NCI-H524 treated with DMSO at 0.1 percent for 48 hours (cell line): ENCODE results near the gene MAT1A.
"Not testable (repeated sequence)": the region's sequence is repeated elsewhere in the genome, so short reads cannot be mapped to it uniquely, and the experiment has no call there.

Experiments used
- DNase-seq: peaks from one replicate; lab custom pipeline; 2025; lab: John Stamatoyannopoulos, UW

MAT1A gene

GRCh38 chr10:80264081-80265056 is 25.1 kb downstream of the MAT1A start:
- no peak for DNase-seq

- DNase-seq, result no peak
Observed at GRCh38 chr10:80261316-80262030, 28.0 kb downstream of the MAT1A start.

- no peak for DNase-seq
Observed at GRCh38 chr10:80260295-80261243, 28.9 kb downstream of the MAT1A start.

- DNase-seq, result no peak
Observed at GRCh38 chr10:80259405-80259871, 30.0 kb downstream of the MAT1A start.

GRCh38 chr10:80256798-80257197 is 32.7 kb downstream of the MAT1A start:
- DNase-seq, result not testable (repeated sequence)

GRCh38 chr10:80254726-80255125 is 34.7 kb downstream of the MAT1A start:
- DNase-seq, result not testable (repeated sequence)

- DNase-seq, result not testable (repeated sequence)
Observed at GRCh38 chr10:80253963-80254271, 35.5 kb downstream of the MAT1A start.

GRCh38 chr10:80253266-80253962 is 36.0 kb downstream of the MAT1A start:
- DNase-seq, result no peak

- DNase-seq, result no peak
Observed at GRCh38 chr10:80252296-80252887, 37.1 kb downstream of the MAT1A start.

- not testable (repeated sequence) for DNase-seq
Observed at GRCh38 chr10:80251703-80252280, 37.7 kb downstream of the MAT1A start.

GRCh38 chr10:80250399-80250798 is 39.1 kb downstream of the MAT1A start:
- DNase-seq, result not testable (repeated sequence)

- DNase-seq, result not testable (repeated sequence)
Observed at GRCh38 chr10:80249906-80250305, 39.6 kb downstream of the MAT1A start.

- DNase-seq, result not testable (repeated sequence)
Observed at GRCh38 chr10:80247611-80248010, 41.8 kb downstream of the MAT1A start.

- not testable (repeated sequence) for DNase-seq
Observed at GRCh38 chr10:80244371-80244770, 45.1 kb downstream of the MAT1A start.

GRCh38 chr10:80242341-80242740 is 47.1 kb downstream of the MAT1A start:
- DNase-seq, result not testable (repeated sequence)

- not testable (repeated sequence) for DNase-seq
Observed at GRCh38 chr10:80236457-80236856, 53.0 kb downstream of the MAT1A start.

- DNase-seq, result not testable (repeated sequence)
Observed at GRCh38 chr10:80234331-80235235, 54.9 kb downstream of the MAT1A start.

GRCh38 chr10:80233871-80234270 is 55.6 kb downstream of the MAT1A start:
- DNase-seq, result not testable (repeated sequence)

- DNase-seq, result not testable (repeated sequence)
Observed at GRCh38 chr10:80226723-80227122, 62.7 kb downstream of the MAT1A start.
